ENCODE results near the gene F2RL1. TPM values are rescaled to one million over a fixed set of nuclear protein-coding genes. Genes with fewer than 3 reads are reported as not detected.

F2RL1 gene
- polyA plus RNA-seq, 1 donor from 2014 or later = 0.12 TPM

DNA sequence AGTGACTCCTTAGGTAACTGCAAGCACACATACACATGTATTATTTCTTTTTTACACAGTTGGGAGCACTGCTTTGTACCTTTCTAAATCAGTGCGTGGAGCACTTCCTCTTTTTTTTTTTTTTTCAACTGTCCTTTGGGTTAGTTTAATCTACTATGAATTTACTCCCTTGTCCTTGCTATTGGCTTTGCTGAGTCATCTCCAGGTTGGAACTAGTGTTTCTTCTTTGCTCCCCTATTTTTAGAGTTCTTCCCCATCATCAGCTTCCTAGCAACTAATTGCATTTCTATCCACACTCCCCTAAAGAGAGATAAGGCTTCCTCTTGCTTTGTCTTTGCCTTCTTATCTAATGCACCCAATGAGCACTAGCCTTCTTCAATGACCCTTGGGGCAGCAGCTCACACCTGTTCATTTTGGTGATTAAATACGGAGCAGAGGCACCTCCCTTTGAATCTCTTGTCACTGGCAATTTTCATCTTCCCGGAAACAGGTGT lies 55.3 kb downstream of the F2RL1 start:
- no peaks in the 10 kb centered on the region for H4K20me1 ChIP-seq (ENCODE audit: insufficient read depth)
- no peaks in the 10 kb centered on the region for H3K79me2 ChIP-seq (replicated peaks; ENCODE audit: insufficient read depth, low read length)
- H3K4me2 ChIP-seq (ENCODE audit: low read length) = no peak overlapping the region
- H3F3A ChIP-seq (ENCODE audit: insufficient read depth, low read length, poor library complexity, severe bottlenecking) = no peaks in the 10 kb centered on the region
- H2AFZ ChIP-seq (ENCODE audit: low read depth, low read length) = no peak overlapping the region
- no peak overlapping the region for H3K9ac ChIP-seq (ENCODE audit: low read length)
- H3K4me3 ChIP-seq (ENCODE audit: low read length) = no peak overlapping the region
- H3K36me3 ChIP-seq (ENCODE audit: insufficient read depth, low read length) = no peaks in the 10 kb centered on the region
- H3K27me3 ChIP-seq (ENCODE audit: insufficient read depth, low read depth, low read length) = no peaks in the 10 kb centered on the region
- H3K9me3 ChIP-seq (ENCODE audit: low read length) = no peaks in the 10 kb centered on the region
- no peak overlapping the region for H3K27ac ChIP-seq (ENCODE audit: low read length)
- TF ChIP-seq EZH2 (IDR thresholded peaks at IDR 0.05; ENCODE audit: borderline replicate concordance, insufficient read depth, low read length, poor library complexity, severe bottlenecking) (no peak), EP300 (conservative IDR thresholded peaks at IDR 0.05; ENCODE audit: poor library complexity, severe bottlenecking) (no peak), RAD21 (conservative IDR thresholded peaks at IDR 0.05) (no peak), MXI1 (conservative IDR thresholded peaks at IDR 0.05; ENCODE audit: poor library complexity, severe bottlenecking) (no peak), SMC3 (conservative IDR thresholded peaks at IDR 0.05; ENCODE audit: poor library complexity) (no peak), TAF1 (IDR thresholded peaks at IDR 0.05; ENCODE audit: low read depth) (no peak), POLR2AphosphoS5 (IDR thresholded peaks at IDR 0.05) (no peak)
- TF ChIP-seq, protein P1, sequence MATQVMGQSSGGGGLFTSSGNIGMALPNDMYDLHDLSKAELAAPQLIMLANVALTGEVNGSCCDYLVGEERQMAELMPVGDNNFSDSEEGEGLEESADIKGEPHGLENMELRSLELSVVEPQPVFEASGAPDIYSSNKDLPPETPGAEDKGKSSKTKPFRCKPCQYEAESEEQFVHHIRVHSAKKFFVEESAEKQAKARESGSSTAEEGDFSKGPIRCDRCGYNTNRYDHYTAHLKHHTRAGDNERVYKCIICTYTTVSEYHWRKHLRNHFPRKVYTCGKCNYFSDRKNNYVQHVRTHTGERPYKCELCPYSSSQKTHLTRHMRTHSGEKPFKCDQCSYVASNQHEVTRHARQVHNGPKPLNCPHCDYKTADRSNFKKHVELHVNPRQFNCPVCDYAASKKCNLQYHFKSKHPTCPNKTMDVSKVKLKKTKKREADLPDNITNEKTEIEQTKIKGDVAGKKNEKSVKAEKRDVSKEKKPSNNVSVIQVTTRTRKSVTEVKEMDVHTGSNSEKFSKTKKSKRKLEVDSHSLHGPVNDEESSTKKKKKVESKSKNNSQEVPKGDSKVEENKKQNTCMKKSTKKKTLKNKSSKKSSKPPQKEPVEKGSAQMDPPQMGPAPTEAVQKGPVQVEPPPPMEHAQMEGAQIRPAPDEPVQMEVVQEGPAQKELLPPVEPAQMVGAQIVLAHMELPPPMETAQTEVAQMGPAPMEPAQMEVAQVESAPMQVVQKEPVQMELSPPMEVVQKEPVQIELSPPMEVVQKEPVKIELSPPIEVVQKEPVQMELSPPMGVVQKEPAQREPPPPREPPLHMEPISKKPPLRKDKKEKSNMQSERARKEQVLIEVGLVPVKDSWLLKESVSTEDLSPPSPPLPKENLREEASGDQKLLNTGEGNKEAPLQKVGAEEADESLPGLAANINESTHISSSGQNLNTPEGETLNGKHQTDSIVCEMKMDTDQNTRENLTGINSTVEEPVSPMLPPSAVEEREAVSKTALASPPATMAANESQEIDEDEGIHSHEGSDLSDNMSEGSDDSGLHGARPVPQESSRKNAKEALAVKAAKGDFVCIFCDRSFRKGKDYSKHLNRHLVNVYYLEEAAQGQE (IDR thresholded peaks at IDR 0.05; ENCODE audit: borderline replicate concordance) = no peak
- no peaks in the 10 kb centered on the region for H3K9me2 ChIP-seq (ENCODE audit: insufficient read depth, low read length)

Small RNA genes lying within 50 kb of the gene (small RNA-seq; reads per million reads assigned to genes)
- 0 to 0.03 (median 0) reads per million in 3 experiments for gene RN7SL208P

Other genes starting within 250 kb of the F2RL1 start
- not detected in 2 replicates for gene F2RL2, start 195.6 kb upstream of the F2RL1 start, polyA plus RNA-seq
- gene F2R, start 102.9 kb upstream of the F2RL1 start, polyA plus RNA-seq = 35.5 and 35.9 TPM in 2 replicates
- gene S100Z, start 31.0 kb downstream of the F2RL1 start, polyA plus RNA-seq = not detected in 2 replicates
- not detected in 2 replicates for gene CRHBP, start 134.0 kb downstream of the F2RL1 start, polyA plus RNA-seq
- 36.8 and 41.2 TPM in 2 replicates for gene AGGF1, start 211.4 kb downstream of the F2RL1 start, polyA plus RNA-seq

Data from neural cell (in vitro differentiated cells).